Stomach (tissue), 9 donors: ENCODE results near the gene NEK6. TPM values are rescaled to one million over a fixed set of nuclear protein-coding genes. Genes with fewer than 3 reads are reported as not detected.
A peak's percentile ranks its signal among the peaks of the same experiment; 100 is the strongest.

Source experiments
- DNase-seq, 2 donors: peaks; one replicate each; pipeline versions ENCODE4 v3.0.0 to v3.0.0-alpha.2; 2013 to 2019
- H3K27ac ChIP-seq, 5 donors: fragments of 200-600 bp in 4 of 5; sonication (generic) in 4 of 5; one replicate each; pipeline ENCODE4 v1.5.1; 2013 to 2019; ENCODE audit warnings: mild to moderate bottlenecking in 1 of 5, moderate library complexity in 1 of 5
- H3K27me3 ChIP-seq, 3 donors: fragments of 200-600 bp; sonication (generic); one replicate each; pipeline ENCODE4 v1.5.1; 2017 to 2019; ENCODE audit warnings: mixed run types in 1 of 3
- H3K36me3 ChIP-seq, 4 donors: fragments of 200-600 bp; sonication (generic); 1 replicate in 3 of 4; 2 replicates in 1 of 4; pipeline ENCODE4 v1.5.1; 2016 to 2019
- H3K4me1 ChIP-seq, 4 donors: fragments of 200-600 bp; sonication (generic); one replicate each; pipeline ENCODE4 v1.5.1; 2016 to 2019
- H3K4me3 ChIP-seq, 4 donors: fragments of 200-600 bp; sonication (generic) in 3 of 4; one replicate each; pipeline ENCODE4 v1.5.1; 2016 to 2019; ENCODE audit warnings: mild to moderate bottlenecking in 1 of 4
- H3K9me3 ChIP-seq, 4 donors: fragments of 200-600 bp; sonication (generic); one replicate each; pipeline ENCODE4 v1.5.1; 2016 to 2019
- CTCF ChIP-seq, 7 experiments: fragments of 450-650 bp in 4 of 7; fragments of 200-600 bp in 3 of 7; sonication (generic) in 3 of 7; IDR thresholded peaks; one replicate each; pipeline ENCODE4 v1.5.1; 2016 to 2019; ENCODE audit warnings: antibody characterized with exemption in 7 of 7, control low read depth in 2 of 7, mild to moderate bottlenecking in 1 of 7
- EP300 ChIP-seq: sonication (generic); formaldehyde crosslinking; IDR thresholded peaks from one replicate; pipeline ENCODE4 v1.6.1; 2017; ENCODE audit warnings: antibody characterized with exemption
- POLR2A ChIP-seq, 4 donors: fragments of 450-650 bp; IDR thresholded peaks; one replicate each; pipeline ENCODE4 v1.6.1; 2016; ENCODE audit warnings: antibody characterized with exemption in 4 of 4, control low read depth in 2 of 4, mild to moderate bottlenecking in 1 of 4, moderate library complexity in 1 of 4
- POLR2AphosphoS5 ChIP-seq, 3 donors: sonication (generic); formaldehyde crosslinking; IDR thresholded peaks; one replicate each; pipeline ENCODE4 v1.6.1; 2016; ENCODE audit warnings: antibody characterized with exemption in 3 of 3
- WGBS, 5 donors: extraction: QIAGEN DNeasy Blood & Tissue Kit in 3 of 5; methylation state at CpG; one replicate each; pipeline versions ENCODE4 v1.1.5 to v1.1.7; 2013 to 2018; 5-methylcytosine and 5-hydroxymethylcytosine counted together
- intact Hi-C: fragments of 100-400 bp; cut with DNase I; formaldehyde crosslinking; loops from one replicate; pipeline ENCODE4 v1.15.1; 2023; ENCODE audit warnings: low total_unique reads
- polyA plus RNA-seq, 3 donors: library from polyadenylated mRNA; stranded (reverse); fragments of 200-250 nt; gene quantifications; one replicate each; pipeline ENCODE4 v1.2.3, GENCODE V29; 2013
- total RNA-seq, 5 donors: library from RNA; depleted of rRNA; stranded (reverse); fragments of >200 nt; gene quantifications; one replicate each; pipeline versions ENCODE4 v1.1.0 to v1.2.3, GENCODE V29; 2014 to 2016
- donor health status: healthy with polysubstance abuse.
- donor health status: Bipolar disorder and iron deficiency.
- donor health status: healthy.

The NEK6 gene
- total and polyA plus RNA-seq, 8 donors, result 6.0 to 76.8 (median 25.9) TPM

- DNase-seq, result peak in 1 of 2 donors; percentile 84
- Histone ChIP-seq H3K4me1 (peaks cover 0 to 20% (median 8%) of the 10 kb centered on the region in 4 donors), H3K4me3 (peak overlapping the region in 3 of 4 donors; percentile 3 to 9 (median 8)), H3K36me3 (peaks cover 14 to 95% (median 84%) of the 10 kb centered on the region in 4 donors), H3K27me3 (no peaks in the 10 kb centered on the region), H3K27ac (peak overlapping the region; percentile 29 to 75 (median 48)), H3K9me3 (peaks cover 0 to 2% (median under 1%) of the 10 kb centered on the region in 4 donors)
- 41 to 68% (median 61%) methylated on average over 18 to 26 of the region's 26 CpGs for WGBS, 5 donors
- intact Hi-C loops, result no loop called here
- TF ChIP-seq EP300, result no peak
- TF ChIP-seq POLR2AphosphoS5 (IDR thresholded peaks at IDR 0.05), result no peak
- no peak for TF ChIP-seq POLR2A (IDR thresholded peaks at IDR 0.05)
- TF ChIP-seq CTCF (IDR thresholded peaks at IDR 0.05), result no peak
Observed at GRCh38 chr9:124342776-124343485, 85.2 kb downstream of the NEK6 start.

- Histone ChIP-seq H3K4me1 (peaks cover 0 to 20% (median 8%) of the 10 kb centered on the region in 4 donors), H3K9me3 (no peaks in the 10 kb centered on the region), H3K4me3 (peak overlapping the region in 3 of 4 donors; percentile 3 to 9 (median 8)), H3K36me3 (peaks cover 22 to 95% (median 85%) of the 10 kb centered on the region in 4 donors), H3K27me3 (no peaks in the 10 kb centered on the region), H3K27ac (peak overlapping the region; percentile 29 to 75 (median 48))
- intact Hi-C loops, result no loop called here
- TF ChIP-seq EP300 (no peak), POLR2AphosphoS5 (IDR thresholded peaks at IDR 0.05) (no peak), POLR2A (IDR thresholded peaks at IDR 0.05) (no peak), CTCF (IDR thresholded peaks at IDR 0.05) (no peak)
- WGBS, 5 donors, result 84 to 90% (median 88%) methylated on average over 17 to 23 of the region's 23 CpGs
- DNase-seq, result no peak
Observed at GRCh38 chr9:124343533-124344290, 86.0 kb downstream of the NEK6 start.

GRCh38 chr9:124344291-124345050 is 86.7 kb downstream of the NEK6 start:
- WGBS, 5 donors, result 85 to 93% (median 90%) methylated on average over 11 to 29 of the region's 29 CpGs
- H3K9me3 ChIP-seq, result no peaks in the 10 kb centered on the region
- TF ChIP-seq POLR2A (IDR thresholded peaks at IDR 0.05) (no peak), EP300 (no peak), CTCF (IDR thresholded peaks at IDR 0.05) (no peak), POLR2AphosphoS5 (IDR thresholded peaks at IDR 0.05) (no peak)
- peaks cover 0 to 20% (median 8%) of the 10 kb centered on the region in 4 donors for H3K4me1 ChIP-seq
- no peak for DNase-seq
- no peaks in the 10 kb centered on the region for H3K27me3 ChIP-seq
- no peak overlapping the region for H3K27ac ChIP-seq
- intact Hi-C loops, result no loop called here
- H3K4me3 ChIP-seq, result no peak overlapping the region
- peaks cover 29 to 98% (median 90%) of the 10 kb centered on the region in 4 donors for H3K36me3 ChIP-seq

GRCh38 chr9:124345063-124345462 is 87.3 kb downstream of the NEK6 start:
- Histone ChIP-seq H3K27ac (no peak overlapping the region), H3K4me1 (peaks cover 0 to 20% (median 8%) of the 10 kb centered on the region in 4 donors), H3K36me3 (peaks cover 34 to 98% (median 90%) of the 10 kb centered on the region in 4 donors), H3K27me3 (no peaks in the 10 kb centered on the region), H3K9me3 (no peaks in the 10 kb centered on the region), H3K4me3 (no peak overlapping the region)
- intact Hi-C loops, result no loop called here
- TF ChIP-seq CTCF (IDR thresholded peaks at IDR 0.05) (no peak), EP300 (no peak), POLR2A (IDR thresholded peaks at IDR 0.05) (no peak), POLR2AphosphoS5 (IDR thresholded peaks at IDR 0.05) (no peak)
- 87 to 93% (median 89%) methylated on average over 14 of the region's 14 CpGs for WGBS, 5 donors
- DNase-seq, result no peak
